Stimulated activated CD4-positive, alpha-beta T cell treated with anti-CD3 and anti-CD28 coated beads, Interleukin-15, amount 100 ng/mL, for 1 hour (primary cell): ENCODE results near the gene MPPED1.

Source experiments
- DNase-seq, 2 donors: peaks; one replicate each; pipeline ENCODE4 v3.0.0-alpha.2; 2020; ENCODE audit warnings: low read depth in 1 of 2, low spot score in 1 of 2

MPPED1 gene

GRCh38 chr22:43428521-43428920 lies 16.7 kb downstream of the MPPED1 start:
- DNase-seq, result no peak

GRCh38 chr22:43429426-43429825 lies 17.6 kb downstream of the MPPED1 start:
- DNase-seq, result no peak

- no peak for DNase-seq
Measured at GRCh38 chr22:43431808-43432554, 20.2 kb downstream of the MPPED1 start.

- no peak for DNase-seq
Measured at GRCh38 chr22:43432883-43433415, 21.1 kb downstream of the MPPED1 start.

GRCh38 chr22:43433451-43434274 lies 21.8 kb downstream of the MPPED1 start:
- no peak for DNase-seq

GRCh38 chr22:43434275-43434927 lies 22.6 kb downstream of the MPPED1 start:
- no peak for DNase-seq

GRCh38 chr22:43434928-43435311 lies 23.1 kb downstream of the MPPED1 start:
- DNase-seq, result no peak

GRCh38 chr22:43435851-43436811 lies 24.3 kb downstream of the MPPED1 start:
- no peak for DNase-seq

GRCh38 chr22:43436868-43437267 lies 25.1 kb downstream of the MPPED1 start:
- DNase-seq, result no peak

GRCh38 chr22:43437871-43438475 lies 26.2 kb downstream of the MPPED1 start:
- DNase-seq, result no peak

- no peak for DNase-seq
Measured at GRCh38 chr22:43438666-43439347, 27.0 kb downstream of the MPPED1 start.

GRCh38 chr22:43439368-43440103 lies 27.7 kb downstream of the MPPED1 start:
- no peak for DNase-seq

- DNase-seq, result no peak
Measured at GRCh38 chr22:43440104-43440387, 28.2 kb downstream of the MPPED1 start.

GRCh38 chr22:43440556-43440955 lies 28.7 kb downstream of the MPPED1 start:
- no peak for DNase-seq

GRCh38 chr22:43441216-43441615 lies 29.4 kb downstream of the MPPED1 start:
- no peak for DNase-seq

- no peak for DNase-seq
Measured at GRCh38 chr22:43441751-43442150, 29.9 kb downstream of the MPPED1 start.

- no peak for DNase-seq
Measured at GRCh38 chr22:43442386-43443151, 30.8 kb downstream of the MPPED1 start.

- no peak for DNase-seq
Measured at GRCh38 chr22:43443152-43443471, 31.3 kb downstream of the MPPED1 start.
